Measurements from ENCODE around the gene BBOX1. TPM values are rescaled to one million over a fixed set of nuclear protein-coding genes. Genes with fewer than 3 reads are reported as not detected.
"Not testable (repeated sequence)": the region's sequence is repeated elsewhere in the genome, so short reads cannot be mapped to it uniquely, and the experiment has no call there.

The BBOX1 gene
- polyA plus RNA-seq, 1 donor: 0.37 TPM

DNA sequence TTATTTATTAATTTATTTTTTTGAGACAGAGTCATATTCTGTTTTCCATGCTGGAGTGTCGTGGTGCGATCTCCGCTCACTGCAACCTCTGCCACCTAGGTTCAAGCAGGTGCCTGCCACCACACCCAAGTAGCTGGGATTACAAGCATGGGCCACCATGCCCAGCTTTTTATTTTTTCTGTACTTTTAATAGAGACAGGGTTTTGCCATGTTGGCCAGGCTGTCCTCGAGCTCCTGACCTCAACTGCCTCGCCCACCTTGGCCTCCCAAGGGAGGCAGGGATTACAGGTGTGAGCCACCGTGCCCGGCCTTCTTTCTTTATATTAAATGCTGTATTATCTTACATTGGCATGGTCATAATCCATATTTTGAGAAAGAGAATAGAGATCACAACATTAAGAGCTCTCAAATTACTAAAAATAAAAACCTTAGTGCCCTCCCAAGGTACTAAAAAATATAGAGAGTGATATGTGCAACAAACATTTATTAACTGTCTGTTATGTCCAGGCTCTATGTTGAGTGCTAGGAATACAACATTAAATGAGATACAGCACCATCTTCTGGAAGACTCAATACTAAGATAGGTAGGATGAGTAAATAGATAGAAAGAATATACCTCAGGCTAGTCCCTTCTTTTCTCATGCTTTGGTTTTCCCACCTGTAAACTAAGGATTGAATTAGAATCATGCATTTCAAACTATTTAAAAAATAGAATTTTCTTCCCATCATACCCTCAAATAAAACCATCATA lies 84.1 kb downstream of the BBOX1 start:
- DNase-seq (ENCODE audit: low read depth): no peak

DNA sequence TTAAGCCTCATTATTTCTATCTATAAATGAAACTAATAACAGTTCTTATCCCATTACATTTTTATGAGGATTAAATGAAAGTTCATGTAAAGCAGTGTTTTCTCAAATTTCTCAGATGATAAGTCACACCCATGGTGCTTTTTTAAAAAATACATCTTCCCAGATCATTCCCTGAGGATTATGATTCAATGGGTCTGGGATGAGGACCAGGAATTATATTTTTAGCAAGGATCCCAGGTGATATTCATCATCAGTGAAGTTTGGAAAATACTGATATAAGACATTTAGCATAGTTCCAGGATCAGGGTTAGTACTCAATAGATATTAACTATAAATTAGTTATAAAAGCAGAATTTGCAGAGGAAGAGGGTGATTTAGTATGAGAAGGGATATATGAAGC lies 89.1 kb downstream of the BBOX1 start:
- no peak for DNase-seq (ENCODE audit: low read depth)

DNA sequence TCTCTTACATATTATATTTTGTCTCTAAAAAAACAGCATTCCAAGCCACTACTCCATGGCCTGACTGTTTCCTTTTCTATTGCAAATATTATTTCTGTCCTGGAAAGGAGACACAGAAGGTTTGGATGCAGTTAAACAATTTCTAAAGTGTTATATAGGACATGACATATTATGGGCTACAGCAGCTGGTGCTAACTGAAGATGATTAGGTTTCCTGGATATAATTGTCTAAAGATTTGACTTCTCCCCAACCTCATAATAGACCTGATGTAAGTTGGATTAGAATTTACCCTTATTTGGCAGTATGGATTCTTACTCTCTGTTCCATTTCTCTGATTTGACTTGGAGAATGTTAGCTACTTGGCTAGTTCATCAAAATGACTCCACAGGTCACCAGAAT lies 90.2 kb downstream of the BBOX1 start:
- DNase-seq (ENCODE audit: low read depth): no peak

DNA sequence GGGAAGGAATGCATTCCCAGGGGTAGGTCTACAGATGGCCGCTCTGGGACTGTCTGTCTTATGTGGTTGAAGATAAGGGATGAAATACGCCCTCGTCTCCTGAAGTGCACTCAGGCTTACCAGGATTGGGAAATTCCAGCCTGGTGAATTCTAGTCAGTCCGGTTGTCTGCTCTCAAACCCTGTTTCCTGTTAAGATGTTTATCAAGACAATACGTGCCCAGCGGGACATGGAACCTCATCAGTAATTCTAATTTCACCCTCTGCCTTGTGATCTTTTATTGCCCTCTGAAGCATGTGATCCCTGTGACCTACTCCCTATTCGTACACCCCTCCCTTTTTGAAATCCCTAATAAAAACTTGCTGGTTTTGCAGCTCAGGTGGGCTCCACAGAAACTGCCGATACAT lies 95.3 kb downstream of the BBOX1 start:
- DNase-seq (ENCODE audit: low read depth): not testable (repeated sequence)

DNA sequence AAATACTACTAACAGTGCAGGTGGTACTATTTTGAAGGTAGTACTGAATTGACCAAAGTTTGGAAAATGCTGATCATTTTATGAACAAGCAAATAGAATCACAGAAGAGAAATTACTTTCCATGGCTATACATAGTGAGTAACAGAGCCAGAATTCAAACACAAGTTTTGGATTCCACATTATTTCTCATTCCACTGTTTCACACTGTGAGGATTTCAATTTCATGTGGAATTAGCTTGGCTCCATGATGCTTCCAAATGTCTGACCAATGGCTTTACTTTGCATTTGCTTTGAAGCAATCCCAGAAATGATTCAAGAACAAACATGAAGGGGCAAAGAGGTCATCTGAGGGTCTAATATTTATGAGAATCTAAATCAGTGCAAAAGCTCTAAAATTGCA lies 98.1 kb downstream of the BBOX1 start:
- DNase-seq (ENCODE audit: low read depth): no peak

DNA sequence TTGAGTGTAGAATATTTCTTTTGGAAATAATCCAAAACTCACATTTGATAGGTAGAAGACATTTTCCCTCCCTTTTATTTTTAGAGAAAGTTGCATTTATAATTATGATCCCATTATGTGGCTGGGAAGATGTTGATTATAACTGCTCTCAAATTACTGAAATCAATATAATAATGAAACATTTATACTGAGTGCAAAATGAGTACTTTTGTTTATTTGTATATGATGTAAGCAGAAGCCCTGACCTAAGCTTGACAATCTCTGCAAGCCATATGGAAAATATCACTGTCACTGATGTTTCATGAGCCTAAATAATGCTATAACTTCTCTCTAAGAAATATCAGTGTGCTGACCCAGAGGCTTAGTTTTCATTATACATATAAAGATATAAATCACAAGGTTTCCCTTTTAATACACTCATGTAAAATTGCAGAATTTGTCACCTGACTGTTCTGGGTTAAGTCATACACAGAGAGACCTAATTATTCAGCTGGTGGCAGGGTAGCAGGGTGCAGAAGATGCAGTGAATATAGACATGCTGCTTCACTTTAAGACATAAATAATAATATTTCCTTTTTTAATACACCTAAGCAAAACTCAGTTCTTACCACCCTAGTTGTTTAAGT lies 99.2 kb downstream of the BBOX1 start:
- no peak for DNase-seq (ENCODE audit: low read depth)

DNA sequence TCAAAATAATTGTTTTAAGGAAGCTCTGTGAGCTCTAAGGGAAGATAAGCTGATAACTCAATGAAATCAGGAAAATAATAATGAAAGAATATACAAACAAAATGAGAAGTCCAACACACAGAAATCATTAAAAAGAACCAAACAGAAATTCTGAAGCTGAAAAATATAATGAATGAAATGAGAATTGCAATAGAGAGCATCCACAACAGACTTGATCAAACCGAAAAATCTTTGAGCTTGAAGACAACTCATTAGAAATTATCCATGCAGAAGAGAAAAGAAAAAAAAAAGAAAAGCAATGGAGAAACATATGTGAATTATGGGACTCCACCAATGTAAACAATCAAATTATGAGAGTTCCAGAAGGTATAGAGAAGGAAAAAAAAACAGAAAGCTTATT lies 101.0 kb downstream of the BBOX1 start:
- no peak for DNase-seq (ENCODE audit: low read depth)

DNA sequence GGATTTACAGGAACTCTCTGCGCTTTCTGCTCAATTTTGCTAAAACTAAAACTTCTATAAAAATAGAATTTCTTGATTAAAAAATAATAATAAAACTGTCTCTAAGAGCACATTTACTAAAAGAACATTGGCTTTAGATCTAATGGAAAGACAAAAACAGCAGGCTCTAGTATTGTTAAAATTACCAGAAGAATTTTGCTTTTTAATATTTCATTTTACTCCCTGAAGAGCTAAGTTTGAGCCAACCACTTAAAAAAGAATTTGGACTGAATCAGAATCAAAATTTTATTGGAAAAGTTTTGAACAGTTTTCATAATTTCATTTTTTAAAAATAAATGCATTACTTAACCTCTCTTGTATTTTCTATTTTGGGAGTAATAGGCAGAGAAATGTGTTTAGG lies 107.3 kb downstream of the BBOX1 start:
- DNase-seq (ENCODE audit: low read depth): peak; percentile 41

DNA sequence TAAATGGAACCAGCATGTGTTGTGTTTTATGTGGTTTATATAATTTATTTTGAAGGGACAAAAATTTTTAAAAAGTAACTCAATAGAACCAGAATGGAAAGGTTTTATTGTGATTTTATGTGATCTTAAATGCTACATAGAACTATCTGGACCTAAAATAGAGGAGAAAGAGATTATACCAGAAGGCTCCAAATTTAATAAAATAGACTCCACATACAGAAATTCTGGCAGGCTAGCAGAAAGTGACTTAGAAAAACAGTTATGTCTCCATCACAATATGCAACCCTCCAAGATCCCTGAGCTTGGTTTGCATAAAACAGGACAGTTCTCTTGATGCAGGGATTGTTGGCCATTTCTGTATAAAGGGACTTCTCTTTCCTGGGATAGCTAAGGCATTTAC lies 107.9 kb downstream of the BBOX1 start:
- DNase-seq (ENCODE audit: low read depth): no peak

DNA sequence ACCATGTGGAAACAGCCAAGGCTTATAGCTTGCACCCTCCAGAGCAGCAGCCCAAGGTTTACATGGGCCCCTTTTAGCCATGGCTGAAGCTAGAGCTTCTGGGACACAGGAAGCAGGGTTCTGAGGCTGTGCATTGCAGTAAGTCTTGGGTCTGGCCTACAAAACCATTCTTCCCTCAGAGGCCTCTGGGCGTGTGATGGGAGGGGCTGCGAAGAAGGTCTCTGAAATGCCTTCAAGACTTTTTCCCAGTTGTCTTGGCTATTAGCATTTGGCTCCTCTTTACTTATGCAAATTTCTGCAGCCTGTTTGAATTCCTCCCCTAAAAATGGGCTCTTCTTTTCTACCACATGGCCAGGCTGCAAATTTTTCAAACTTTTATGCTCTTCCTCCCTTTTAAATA lies 109.5 kb downstream of the BBOX1 start:
- DNase-seq (ENCODE audit: low read depth): no peak

DNA sequence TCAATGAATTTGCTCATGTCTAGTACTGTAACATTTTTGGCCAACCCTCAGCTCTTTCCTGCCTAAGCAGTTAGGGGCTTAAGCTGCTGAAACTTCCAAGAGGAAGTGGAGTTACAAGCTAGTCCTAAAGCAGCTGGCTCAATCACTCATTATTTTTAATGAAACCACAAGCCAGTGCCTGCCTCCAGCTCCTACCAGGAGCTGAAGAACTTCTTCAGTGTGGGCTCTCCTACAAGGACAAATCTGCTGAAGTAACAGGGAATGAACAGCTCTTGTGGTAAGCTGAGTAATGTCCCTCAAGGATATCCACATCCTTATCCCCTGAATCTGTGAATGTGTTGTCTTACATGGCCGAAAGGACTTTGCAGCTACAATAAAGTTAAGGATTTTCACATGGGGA lies 112.5 kb downstream of the BBOX1 start:
- no peak for DNase-seq (ENCODE audit: low read depth)

DNA sequence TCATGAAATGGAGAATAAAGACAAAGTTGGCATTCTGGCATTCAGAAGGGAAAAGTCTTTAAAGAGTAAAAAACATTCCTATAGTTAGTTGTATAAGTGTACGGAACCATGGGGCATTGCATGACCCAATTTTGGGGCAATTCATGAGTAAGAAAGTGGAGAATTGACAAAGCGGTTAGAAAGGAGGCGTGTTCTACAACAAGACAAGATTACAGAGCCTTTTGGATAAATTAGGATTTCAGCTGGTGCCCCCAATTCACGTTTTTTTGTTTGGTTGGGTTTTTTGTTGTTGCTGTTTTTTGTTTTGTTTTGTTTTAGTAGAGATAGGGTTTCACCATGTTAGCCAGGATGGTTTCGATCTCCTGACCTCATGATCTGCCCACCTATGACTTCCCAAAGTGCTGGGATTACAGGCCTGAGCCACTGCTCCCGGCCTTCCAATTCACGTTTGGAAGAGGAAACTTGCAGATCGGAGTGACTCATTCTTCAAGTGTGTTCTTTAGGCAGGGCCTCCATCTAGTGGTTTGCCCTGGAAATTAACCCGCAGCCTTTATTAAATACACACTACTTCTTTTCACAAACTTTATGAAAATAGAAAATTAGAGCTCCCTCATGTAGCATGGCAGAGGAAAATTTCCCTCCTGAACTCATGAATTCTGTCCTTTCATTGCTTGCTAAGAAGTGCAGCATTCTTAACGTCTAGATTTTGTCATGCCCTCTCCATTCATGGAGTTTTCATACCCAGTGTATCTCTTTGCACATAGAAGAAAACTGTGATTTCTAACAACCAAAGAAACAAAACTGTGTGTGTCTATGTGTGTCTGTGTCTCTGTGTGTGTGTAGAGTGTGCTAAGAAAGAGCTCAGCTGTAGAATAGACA lies 118.1 kb downstream of the BBOX1 start:
- peak; percentile 60 for DNase-seq (ENCODE audit: low read depth)

DNA sequence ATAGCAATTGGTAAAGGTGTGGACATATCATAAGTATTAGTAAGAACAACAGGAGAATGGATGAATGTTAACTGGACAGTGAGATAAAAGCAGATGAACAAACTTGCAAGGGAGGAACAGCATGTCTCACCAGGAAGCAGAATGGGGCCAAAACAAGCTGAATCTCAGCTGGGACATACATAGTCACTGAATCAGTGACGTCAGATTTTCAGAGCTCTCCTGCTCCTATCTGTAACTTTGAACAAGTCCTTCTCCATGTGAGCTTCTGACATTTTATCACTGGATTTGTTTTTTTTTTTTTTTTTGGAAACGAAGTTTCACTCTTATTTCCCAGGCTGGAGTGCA lies 118.7 kb downstream of the BBOX1 start:
- no peak for DNase-seq (ENCODE audit: low read depth)

DNA sequence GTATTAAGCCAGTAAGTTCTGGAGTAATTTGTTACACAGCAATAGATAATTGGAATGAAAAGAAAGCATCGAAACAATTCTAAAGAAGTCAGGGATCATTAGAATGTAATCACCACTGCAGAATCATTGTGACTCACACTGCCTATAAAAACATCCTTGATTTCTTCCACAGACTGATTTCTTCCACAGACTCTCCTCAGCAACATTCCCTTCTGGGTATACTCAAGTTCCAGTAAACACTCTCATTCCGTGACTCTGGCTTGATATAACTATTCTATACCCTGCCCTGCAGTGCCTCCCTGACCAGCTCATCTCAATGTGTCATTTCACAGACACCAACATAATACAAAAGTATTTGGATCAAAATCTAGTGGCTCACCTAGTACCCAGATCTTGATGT lies 120.5 kb downstream of the BBOX1 start:
- DNase-seq (ENCODE audit: low read depth): no peak

DNA sequence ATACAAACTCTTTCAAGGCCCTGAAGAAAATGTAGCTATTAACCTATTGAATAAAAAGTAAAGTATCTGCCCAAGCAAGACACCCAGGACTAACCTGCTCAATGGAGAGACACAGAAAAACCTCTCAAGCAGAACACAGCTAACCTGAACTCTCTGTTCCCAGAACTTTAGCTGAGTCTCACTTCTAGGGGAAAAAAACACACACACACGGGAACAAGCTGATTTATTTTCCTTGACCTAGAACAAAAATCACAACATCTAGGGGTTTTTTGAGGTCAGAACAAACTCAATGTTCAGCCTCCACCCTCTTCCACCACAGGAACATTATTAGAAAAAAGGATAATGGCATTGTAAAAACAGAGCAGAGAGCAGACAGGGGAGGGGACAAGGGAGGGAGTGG lies 121.6 kb downstream of the BBOX1 start:
- no peak for DNase-seq (ENCODE audit: low read depth)

DNA sequence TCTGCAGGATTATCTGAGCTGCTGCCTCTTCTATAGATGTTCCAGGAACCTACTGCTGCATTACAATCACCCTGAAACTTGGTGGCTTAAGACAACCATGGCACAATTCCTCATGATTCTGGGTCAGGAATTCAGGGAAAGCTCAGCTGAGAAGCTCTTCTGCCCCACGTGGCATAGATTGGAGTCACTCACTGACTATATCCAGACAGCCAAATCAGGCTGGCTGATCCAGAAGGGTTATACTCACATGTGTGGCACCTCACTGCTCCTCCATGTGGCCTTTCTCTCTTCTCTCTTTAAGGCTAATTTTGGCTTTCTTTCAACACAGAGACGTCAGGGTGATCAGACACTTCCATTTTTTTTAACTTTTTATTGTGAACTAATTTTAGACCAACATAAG lies 125.5 kb downstream of the BBOX1 start:
- DNase-seq (ENCODE audit: low read depth): no peak

DNA sequence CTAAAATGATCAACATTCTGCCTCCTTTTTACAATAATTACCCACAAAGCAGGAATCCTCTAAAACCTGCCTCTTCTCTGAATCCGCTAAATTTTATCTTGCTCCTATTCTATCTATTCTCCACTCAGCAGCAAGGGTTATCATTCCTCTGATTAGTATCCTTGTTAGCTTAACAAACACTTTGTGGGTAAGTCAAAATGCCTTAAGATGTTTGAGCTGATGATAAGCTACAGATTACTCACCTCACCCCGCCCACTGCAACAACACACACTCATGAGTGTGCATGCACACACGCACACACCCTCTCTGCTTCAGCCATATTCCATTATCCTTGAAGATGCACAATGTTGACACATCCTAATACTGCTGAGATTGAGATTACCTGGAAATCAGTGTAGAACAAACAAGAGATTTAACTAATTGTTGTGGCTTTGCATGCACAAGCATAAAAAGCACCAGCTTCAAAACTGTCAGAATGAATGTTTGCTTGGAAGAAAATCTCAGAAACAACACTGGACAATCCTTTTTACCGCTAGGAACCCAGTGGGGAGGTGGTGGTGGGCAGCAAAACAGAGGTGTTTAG lies 130.9 kb downstream of the BBOX1 start:
- DNase-seq (ENCODE audit: low read depth): no peak

DNA sequence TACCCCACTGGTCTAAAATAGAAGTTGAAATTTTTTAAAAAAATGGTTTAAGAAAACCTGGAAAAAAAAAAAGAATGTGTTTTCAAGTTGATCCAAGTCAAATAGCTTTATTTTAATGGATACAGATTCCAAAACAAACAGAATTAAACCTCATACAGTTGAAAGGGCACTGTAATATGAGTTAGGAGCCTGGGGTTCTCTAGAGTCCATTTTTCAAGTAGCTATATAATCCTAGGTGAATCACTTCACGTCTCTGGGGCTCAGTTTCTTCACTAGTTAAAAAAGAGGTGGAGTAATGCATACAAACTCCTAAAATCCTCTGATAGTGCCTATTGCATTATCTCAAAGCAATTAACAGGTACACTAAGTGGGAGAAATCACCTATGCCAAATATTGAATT lies 132.9 kb downstream of the BBOX1 start:
- DNase-seq (ENCODE audit: low read depth): no peak

DNA sequence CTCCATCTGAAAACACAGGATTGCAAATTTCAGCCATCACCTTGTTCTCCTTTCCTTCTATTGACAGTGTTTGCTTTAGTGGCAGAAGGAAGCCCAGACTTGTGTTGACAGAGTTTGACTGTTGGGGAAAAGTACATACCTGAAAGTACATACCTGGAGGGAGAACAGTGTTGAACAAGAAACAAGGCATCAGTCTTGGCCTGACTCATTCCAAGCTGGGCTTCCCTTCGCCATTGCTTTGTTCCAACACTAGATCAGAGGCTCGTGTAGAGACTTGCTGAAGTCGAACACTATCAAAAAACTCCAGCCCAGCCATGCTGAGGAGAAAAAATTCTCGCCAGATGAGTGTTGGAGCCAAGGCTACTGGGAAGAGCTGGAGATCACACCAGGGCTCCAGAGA lies 133.4 kb downstream of the BBOX1 start:
- no peak for DNase-seq (ENCODE audit: low read depth)

DNA sequence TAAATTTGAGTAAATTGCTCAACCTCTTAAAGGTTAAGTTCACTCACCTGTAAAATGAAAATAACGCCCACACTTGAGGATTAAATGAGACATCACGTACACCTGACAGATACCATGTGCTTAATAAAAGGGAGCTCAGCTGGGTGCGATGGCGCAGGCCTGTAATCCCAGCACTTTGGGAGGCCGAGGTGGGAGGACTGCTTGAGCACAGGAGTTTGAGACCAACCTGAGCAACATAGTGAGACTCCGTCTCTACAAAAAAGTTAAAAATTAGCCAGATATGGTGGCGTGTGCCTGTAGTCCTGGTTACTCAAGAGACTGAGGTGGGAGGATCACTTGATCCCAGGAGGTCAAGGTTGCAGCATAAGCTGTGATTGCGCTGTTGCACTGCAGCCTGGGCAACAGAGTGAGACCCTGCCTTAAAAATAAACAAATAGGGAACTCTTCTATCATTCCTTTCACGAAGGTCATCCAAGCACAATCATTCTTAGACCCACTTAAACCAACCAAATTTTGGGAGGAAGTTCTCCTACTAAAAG lies 134.1 kb downstream of the BBOX1 start:
- DNase-seq (ENCODE audit: low read depth): no peak

DNA sequence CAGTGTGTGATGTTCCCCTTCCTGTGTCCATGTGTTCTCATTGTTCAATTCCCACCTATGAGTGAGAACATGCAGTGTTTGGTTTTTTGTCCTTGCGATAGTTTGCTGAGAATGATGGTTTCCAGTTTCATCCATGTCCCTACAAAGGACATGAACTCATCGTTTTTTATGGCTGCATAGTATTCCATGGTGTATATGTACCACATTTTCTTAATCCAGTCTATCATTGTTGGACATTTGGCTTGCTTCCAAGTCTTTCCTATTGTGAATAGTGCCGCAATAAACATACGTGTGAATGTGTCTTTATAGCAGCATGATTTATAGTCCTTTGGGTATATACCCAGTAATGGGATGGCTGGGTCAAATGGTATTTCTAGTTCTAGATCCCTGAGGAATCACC lies 134.9 kb downstream of the BBOX1 start:
- not testable (repeated sequence) for DNase-seq (ENCODE audit: low read depth)
